HG02943 (cell line): ENCODE measurements around the gene PPP1R13L.
A peak's percentile ranks its signal among the peaks of the same experiment; 100 is the strongest.

Experiments used
- ATAC-seq: cut with Tn5 transposase; IDR thresholded peaks from one replicate; pipeline ENCODE4 v1.9.1; 2021; ENCODE audit warnings: mild to moderate bottlenecking, low read depth, moderate library complexity; ENCODE audit not compliant: unreplicated experiment

The PPP1R13L gene, protein sequence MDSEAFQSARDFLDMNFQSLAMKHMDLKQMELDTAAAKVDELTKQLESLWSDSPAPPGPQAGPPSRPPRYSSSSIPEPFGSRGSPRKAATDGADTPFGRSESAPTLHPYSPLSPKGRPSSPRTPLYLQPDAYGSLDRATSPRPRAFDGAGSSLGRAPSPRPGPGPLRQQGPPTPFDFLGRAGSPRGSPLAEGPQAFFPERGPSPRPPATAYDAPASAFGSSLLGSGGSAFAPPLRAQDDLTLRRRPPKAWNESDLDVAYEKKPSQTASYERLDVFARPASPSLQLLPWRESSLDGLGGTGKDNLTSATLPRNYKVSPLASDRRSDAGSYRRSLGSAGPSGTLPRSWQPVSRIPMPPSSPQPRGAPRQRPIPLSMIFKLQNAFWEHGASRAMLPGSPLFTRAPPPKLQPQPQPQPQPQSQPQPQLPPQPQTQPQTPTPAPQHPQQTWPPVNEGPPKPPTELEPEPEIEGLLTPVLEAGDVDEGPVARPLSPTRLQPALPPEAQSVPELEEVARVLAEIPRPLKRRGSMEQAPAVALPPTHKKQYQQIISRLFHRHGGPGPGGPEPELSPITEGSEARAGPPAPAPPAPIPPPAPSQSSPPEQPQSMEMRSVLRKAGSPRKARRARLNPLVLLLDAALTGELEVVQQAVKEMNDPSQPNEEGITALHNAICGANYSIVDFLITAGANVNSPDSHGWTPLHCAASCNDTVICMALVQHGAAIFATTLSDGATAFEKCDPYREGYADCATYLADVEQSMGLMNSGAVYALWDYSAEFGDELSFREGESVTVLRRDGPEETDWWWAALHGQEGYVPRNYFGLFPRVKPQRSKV

DNA sequence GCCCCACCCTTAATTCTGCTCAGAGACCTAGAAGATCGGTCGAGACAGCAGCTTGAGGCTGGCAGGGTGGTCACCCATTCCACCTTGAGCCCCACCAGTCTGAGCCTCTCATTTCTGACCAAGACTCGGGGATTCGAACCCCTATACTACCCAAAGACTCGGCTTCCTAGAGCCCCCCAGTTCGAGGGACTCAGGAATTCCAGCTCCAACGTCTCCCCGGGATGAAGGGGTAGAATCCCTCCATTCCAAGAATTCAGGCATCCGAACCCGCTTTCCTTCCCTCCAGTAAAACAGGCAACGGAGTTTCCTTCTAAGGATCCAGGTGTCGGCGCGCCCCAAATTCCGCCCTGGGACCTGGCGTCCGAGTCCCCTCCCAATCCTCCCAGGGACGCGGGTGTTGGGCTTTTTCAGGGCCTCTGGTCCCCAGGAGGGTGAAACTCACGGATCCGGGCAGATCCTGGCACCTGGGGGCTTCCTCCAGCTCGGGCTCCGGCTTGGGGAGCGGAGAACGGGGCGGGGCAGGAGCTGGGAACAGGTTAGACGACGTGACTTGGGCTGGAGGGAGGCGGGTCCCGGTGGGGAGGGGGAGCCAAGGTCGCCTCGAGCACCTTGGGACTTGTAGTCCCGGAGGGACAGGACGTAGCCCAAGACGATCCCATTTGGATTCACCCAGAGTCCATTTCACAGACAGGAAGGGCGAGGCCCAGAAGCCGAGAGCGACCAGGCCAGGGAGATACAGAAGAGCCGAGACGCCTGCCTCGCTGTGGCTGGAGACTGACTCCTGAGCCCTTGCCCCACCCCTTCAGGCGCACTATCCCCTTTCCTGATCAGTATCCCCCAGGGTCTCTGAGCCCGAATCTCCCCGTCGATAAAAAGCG lies at the start of gene PPP1R13L:
TSS of gene PPP1R13L (minus strand) at position 513 of the 878 bp plus-strand sequence. CDS start 6,751 bp downstream, outside the sequence.
- no peak for ATAC-seq

DNA sequence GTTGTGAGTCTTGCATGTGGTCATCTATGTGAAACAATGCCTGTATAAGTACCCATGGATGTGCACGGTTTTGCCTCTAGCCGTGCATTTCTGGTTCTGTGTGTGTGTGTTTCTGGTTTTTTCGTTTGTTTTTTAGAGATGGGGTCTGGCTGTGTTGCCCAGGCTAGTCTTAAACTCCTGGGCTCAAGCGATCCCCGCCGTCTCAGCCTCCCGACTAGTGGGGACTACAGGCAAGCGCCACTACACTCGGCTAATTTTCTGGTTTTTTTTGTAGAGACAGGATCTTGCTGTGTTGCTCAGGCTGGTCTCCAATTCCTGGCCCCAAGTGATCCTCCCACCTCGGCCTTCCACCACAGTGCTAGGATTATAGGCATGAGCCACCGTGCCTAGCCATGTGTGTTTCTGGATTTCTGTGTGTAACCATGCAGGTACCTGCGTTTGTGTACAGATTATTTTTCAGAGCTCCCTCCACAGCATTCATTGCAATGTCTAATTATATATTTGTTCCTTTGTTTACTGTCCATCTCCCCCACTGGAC lies 47.0 kb upstream of the PPP1R13L start:
- ATAC-seq: no peak

DNA sequence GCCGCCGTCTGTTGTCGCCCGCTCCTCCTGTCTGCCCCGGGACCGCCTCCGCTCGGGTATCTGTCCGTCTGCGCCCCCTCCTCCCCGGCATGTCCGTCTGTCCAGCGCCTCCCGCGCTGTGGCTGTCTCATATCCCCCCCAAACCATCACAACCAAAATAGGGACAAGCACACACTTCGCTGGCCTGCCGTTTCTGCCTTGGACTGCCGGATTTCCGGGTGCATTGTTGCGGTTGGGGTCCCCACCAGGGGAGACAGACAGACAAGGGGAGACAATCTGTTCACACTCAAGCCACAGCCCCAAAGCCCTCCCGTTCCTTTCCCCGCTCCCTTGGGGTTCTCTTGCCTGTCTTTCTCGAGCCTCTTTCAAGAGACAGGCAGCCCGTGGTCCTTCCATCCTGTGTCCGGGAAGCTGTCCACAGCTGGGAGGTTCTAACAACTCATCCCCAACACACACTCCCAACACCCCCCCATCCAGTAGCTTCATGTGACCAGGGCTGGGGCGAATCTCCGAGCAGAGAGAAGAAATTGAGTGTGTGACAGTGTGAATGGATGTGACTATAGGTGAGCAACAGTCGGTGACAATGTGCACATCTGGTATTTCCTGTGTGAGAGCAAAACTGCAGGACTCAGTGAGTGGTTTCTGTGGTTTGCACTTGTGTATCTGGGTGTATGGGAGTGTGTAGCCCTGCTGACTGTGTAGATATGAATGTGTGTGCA lies 46.4 kb upstream of the PPP1R13L start:
- no peak for ATAC-seq

DNA sequence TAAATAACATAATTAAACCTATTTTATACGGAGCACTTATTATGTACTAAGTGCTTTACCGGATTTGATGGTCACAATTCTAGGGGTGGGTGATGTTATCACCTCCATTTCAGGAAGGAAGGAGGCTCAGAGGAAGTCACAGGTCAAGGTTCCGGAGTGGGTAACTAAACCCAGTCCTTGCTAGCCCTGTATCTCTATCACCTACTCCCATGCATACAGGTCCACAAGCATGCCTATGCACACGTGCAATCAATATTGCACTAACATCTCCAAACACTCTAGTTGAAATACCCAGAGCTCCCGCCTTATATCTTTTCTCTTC lies 45.1 kb upstream of the PPP1R13L start:
- ATAC-seq: no peak

DNA sequence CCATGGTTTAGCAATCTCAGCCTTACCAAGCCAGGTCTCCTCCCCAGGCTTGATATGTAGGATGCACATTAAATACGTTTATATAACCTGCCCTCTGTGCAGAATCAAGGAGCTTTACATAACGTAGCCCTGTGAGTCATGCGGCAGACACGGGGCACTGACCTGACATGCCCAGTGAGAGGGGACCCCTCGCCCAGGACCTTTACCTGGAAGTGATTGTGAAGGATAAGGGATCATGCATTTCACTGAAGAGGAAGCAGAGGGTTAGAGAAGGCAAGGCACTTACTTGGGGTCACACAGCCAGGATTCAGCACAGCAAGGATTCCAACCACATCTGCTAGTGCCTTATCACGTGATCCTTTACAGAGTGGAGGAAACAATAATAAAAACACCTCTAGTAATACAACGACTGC lies 44.0 kb upstream of the PPP1R13L start:
- no peak for ATAC-seq

DNA sequence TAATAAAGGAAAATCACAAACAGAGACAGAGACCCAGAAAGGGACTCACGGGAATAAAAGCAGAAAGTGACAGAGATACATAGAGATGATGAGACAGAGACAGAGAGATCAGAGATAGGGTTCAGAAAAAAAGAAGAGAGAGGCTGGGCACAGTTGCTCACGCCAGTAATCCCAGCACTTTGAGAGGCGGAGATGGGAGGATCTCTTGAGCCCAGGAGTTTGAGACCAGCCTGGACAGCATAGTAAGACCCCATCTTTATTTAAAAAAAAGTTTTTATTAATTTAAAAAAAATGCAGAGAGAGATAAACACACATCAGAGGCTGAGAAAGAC lies 43.5 kb upstream of the PPP1R13L start:
- no peak for ATAC-seq

DNA sequence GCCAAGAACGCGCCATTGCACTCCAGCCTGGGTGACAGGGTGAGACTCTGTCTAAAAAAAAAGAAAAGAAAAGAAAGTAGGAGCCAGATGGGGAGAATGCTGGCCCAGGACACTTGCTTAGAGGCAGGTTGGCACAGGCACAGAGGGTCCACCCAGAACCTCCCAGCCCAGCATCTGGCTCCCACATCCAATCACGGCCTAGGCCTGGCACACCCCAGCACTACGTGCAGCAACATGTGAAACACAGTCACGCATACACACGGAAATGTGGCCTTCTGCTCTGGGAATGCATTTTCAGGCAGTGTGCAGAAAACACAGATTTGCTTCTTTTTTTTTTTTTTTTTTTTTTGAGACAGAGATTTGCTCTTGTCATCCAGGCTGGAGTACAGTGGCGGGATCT lies 42.1 kb upstream of the PPP1R13L start:
- no peak for ATAC-seq

DNA sequence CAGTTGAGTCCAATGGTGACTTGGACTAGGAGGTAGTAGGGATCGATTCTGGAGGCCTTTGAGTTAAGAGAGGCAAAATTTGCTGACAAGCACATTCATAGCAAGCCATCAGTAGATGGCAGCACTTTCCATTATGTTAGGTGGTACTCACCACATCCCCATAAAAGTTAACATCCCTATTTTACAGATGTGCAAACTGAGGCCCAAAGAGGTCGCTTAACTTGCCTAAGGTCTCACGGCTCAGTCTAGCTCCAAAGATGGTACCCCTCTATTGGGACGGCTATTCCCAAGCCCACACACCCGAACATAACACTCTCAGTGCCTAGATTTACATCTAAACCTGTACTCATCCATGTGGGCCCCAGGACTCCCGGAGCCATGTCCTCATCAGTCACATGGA lies 41.4 kb upstream of the PPP1R13L start:
- ATAC-seq: no peak

DNA sequence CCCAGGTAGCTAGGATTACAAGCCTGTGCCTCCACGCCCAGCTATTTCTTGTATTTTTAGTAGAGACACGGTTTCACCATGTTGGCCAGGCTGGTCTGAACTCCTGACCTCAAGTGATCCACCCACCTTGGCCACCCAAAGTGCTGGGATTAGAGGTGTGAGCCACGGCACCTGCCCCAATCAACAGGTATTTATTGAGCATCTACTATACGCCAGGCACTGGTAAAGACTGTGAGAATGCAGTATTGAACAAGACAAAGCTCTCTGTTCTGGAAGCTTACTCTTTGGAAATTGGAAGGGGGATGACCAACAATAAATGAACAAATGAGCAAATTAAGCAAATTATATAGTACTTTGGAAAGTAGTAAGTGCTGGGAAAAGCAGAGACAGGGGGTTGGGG lies 40.3 kb upstream of the PPP1R13L start:
- ATAC-seq: no peak

DNA sequence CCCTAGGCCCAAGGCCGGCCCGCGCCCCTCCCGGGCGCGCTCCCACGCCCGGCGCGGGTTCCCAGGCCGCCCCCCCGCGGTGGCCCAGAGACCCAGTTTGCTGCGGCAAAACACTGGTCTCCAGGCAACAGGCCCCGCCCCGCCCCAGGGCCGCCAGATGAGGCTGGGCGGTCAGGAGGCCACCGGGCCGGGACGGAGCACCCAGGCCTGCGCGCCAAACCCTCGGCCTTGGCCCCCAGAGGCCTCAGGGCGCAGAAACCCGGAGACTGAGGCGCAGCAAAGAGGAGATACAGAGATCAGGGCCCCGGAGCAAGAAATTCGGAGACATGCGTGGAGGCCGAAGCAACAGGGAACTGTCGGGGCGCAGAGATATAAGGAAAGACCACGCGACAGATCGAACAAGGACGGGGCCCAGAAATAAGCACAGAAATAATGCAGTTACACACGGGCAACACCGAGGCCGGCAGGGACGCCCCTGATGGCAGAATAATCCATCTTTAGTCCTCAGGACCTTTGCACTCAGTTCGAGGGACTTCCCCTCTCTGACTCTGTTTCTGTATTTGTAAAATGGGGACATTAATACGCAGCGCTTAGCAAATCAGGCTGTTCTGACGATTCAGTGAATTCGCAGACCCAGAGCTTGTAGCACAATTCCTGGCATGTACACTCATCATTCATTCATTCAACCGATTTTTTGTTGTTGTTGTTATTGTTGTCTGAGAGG lies 39.6 kb upstream of the PPP1R13L start:
- ATAC-seq: no peak

DNA sequence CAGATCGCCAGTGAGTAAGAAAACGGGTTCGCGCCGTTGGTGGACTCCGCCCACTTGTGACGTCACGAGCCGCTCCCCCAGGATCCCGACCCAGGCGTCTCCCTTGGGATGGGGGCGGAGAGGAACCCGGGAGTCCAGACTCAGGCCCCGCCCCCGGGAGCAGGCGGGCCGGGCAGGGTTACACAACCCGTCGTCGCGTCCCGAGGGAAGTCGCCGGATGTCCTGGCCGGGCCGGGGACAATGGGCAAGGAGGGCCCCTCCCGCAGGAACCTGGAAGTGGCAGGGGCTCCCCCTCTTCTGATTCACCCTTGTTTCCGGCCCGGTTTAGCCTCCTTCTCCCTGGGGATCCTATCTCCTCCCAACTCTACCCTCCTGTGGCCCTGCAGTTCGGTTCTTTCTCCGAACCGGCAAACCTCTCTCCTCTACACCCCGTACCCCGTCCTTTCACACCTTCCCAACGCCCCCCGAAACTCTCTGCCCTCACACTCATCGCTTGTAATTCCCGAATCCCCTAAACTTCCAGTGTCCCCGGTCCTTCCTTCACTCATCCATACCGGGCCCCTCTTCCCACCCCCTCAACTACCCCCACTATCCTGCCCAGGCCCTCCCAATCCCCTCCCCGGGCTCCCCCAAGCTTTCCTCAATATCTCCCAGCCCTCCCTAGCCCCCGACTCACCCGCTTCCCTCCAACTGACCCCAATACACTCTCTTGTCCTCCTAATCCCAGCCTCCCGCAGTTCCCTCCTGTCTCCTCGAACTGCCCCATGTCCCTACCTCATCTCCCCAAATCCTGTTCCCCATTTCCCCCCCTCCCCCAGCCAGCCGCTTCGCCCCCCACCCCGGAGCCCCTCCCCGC lies 38.8 kb upstream of the PPP1R13L start:
- ATAC-seq: no peak

DNA sequence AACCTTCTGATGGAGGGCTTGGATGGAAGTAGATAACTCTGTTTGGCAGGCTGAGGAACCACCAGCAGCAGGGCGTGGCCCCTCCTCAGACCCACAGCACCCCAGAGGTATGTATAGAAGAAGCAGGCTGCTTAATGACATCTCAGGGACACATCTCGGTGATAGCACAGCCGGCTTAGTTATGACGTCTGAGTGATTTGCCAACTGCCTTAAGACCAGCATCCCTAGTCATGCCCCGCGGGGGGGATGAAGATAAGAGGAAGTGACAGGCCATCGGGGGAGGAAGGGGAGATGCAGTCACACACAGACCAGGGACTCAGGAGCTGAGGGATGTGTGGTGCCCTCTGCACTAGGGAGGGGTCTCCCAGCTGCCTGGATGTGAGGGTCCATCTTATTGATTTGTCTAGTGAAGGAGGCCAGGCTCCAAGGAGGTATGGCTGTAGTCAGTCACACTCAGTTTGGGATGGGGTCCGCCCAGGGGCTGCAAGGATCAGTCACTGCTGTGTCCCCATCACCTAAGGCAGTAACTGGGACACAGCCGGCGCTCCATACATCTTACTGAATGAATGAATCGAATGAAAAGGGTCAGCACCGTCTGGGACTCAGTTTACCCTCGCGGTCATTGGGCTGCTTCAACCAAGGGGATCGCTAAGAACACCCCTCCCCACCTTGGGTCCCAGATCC lies 38.1 kb upstream of the PPP1R13L start:
- ATAC-seq: no peak

DNA sequence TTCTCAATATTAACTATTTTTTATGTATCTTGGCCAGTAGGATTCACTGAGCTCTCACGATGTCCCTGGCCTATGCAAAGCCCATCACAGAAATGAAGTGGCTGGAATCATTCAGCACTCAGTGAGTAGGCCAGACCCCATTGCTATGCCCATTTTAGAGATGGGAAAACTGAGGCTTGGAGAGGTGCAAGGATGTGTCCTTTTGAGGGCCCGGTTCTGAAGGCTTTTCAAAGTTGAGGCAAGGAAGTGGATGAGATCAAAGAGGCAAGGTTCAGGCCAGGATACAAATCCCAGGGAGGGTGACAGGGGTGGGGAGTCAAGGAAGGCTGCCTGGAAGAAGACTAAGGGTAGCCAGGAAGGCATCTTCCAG lies 37.5 kb upstream of the PPP1R13L start:
- ATAC-seq: no peak

DNA sequence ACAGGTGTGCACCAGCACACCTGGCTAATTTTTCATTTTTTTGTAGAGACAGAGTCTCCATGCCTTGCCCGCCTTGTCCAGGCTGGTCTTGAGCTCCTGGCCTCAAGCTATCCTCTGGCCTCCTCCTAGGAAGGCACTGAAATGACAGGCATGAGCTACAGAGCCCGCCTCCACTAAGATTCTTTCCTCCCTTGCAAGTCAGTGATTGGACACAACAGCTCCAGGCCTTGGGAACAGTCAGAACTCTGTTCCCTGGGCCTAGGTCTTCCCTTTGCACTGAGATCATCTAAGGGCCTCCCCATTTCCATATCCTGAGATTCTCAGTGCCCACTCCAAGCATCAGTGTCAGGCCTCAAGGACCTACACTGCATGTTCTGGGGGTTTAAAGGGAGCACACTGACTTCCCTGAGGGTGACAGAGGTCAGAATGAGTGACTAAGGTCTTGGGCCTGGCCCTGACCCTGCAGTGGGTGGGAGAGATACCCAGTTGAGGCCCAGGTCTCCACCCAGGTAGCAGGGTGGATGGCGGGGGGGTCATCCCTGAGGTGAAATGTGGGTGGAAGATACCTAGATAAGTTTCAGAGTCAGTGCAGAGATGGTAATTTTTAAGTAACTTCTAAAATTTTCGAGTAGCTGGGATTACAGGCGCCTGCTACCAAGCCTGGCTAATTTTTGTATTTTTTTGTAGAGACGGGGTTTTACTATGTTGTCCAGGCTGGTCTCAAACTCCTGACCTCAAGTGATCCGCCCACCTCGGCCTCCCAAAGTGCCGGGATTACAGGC lies 36.2 kb upstream of the PPP1R13L start:
- no peak for ATAC-seq

DNA sequence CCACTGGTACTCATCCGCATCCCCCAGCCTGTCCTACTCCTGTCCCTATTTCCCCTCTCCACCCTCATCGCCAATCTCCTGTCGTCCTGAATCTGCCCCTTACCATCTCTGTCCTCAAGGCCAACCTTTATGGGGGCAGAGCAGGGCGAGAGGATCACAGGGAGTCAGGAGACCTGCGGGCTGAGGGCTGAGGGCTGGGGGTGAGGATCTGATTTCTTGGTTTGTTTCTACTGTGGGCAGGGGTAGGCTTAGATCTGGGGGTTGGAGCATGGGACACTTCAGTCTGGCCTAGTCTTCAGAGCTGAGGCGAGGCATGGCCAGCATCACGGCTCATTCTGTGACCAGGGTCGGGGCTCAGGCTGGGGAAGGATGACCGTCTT lies 35.4 kb upstream of the PPP1R13L start:
- no peak for ATAC-seq

DNA sequence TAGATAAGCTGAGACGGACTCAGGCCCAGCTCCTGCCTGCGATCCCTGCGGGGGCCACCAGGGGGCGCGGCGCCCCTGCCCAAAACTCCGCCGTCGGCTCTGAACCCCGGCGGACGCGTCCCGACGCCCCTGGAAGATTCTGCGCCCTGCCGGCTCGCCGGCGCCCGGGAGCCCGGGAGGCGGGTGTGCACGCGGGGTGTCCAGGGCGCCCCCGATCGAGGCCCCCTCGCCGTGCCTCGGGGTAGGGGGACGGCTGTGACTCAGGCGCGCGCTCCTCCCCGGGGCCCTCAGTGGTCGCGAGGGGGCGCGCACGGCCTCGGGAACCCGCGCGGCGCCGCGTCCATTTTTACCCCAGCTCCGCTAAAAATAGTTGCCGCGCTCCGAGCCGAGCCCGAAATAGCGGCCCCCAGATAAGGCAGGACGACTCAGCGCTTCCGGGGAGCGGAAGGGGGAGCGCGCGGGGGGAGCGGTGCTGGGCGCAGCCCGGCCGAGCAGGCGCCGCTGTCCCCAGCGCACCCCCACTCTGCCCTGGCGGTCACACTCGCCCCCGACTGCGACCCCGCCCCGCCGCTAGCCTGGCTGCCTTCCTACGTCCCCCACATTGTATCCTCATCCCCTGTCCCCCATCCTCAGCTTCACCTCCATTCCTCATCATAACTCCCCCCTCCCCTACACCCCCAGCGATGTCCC lies 34.8 kb upstream of the PPP1R13L start:
- peak; percentile 48 for ATAC-seq

DNA sequence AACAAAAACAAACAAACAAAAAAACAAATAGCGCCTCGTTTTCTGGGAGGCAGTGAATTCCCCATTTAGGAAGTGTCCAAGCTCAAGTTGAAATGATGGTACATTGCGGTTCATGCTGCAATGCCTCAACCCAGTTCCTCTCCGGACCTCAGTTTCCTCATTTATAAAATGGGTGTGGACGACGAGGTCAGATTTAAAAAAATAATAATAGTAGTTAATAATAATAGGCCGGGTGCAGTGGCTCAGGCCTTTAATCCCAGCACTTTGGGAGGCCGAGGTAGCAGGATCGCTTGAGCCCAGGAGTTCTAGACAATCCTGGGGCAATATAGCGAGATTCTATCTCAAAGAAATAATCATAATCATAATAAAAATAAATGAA lies 34.3 kb upstream of the PPP1R13L start:
- ATAC-seq: no peak
